IMR-90 (cell line): ENCODE measurements around the gene PPBP. TPM values are rescaled to one million over a fixed set of nuclear protein-coding genes. Genes with fewer than 3 reads are reported as not detected.

Experiments
- ATAC-seq: fragments of 200-7000 bp; cut with Tn5 transposase; 2 replicates; pipeline ENCODE4 v1.9.1; 2020; ENCODE audit warnings: low read depth, mild to moderate bottlenecking, moderate library complexity
- BruUV-seq: library from RNA; stranded (reverse); fragments of 400-500 nt; replicated peaks from 2 replicates; lab custom pipeline; 2021; lab: Mats Ljungman, UMichigan
- CTCF ChIA-PET: fragments of 300-600 bp; formaldehyde crosslinking; extraction: SDS; loops from one replicate; lab custom pipeline; 2021; ENCODE audit warnings: antibody characterized with exemption; lab: Yijun Ruan, JAX
- POLR2A ChIA-PET: fragments of 300-600 bp; sonication (Branson Sonifier 250); formaldehyde crosslinking; loops from one replicate; lab custom pipeline; 2022; ENCODE audit warnings: antibody characterized with exemption; ENCODE audit not compliant: unreplicated experiment; lab: Charles Lee
- DNase-seq: peaks from one replicate; pipeline ENCODE4 v3.0.0; 2013
- H2AFZ ChIP-seq: replicated peaks from 2 replicates; pipeline ENCODE3; 2013; ENCODE audit warnings: low read length, mild to moderate bottlenecking; ENCODE audit not compliant: poor library complexity
- H2AK5ac ChIP-seq: 2 replicates; pipeline ENCODE4 v1.6.1; 2013; ENCODE audit warnings: low read depth, low read length, inconsistent platforms
- H2AK9ac ChIP-seq: replicated peaks from 2 replicates; pipeline ENCODE3; 2013; ENCODE audit warnings: mild to moderate bottlenecking, low read depth, low read length, moderate library complexity; ENCODE audit not compliant: poor library complexity
- H2BK120ac ChIP-seq: 2 replicates; pipeline ENCODE4 v1.6.1; 2013; ENCODE audit warnings: low read depth, low read length, inconsistent platforms
- H2BK15ac ChIP-seq: 3 replicates; pipeline ENCODE4 v1.6.1; 2013; ENCODE audit warnings: low read depth, low read length, inconsistent platforms
- H2BK20ac ChIP-seq: 2 replicates; pipeline ENCODE4 v1.6.1; 2013; ENCODE audit warnings: low read depth, mild to moderate bottlenecking, inconsistent platforms, low read length, moderate library complexity
- H2BK5ac ChIP-seq: 2 replicates; pipeline ENCODE4 v1.6.1; 2013; ENCODE audit warnings: mild to moderate bottlenecking, low read depth, low read length, inconsistent platforms; ENCODE audit not compliant: poor library complexity, severe bottlenecking
- H3K14ac ChIP-seq: replicated peaks from 2 replicates; pipeline ENCODE4 v1.6.1; 2013; ENCODE audit warnings: low read depth, low read length, inconsistent platforms
- H3K18ac ChIP-seq: 2 replicates; pipeline ENCODE4 v1.6.1; 2013; ENCODE audit warnings: low read depth, low read length, control low read depth
- H3K23ac ChIP-seq: 2 replicates; pipeline ENCODE4 v1.6.1; 2013; ENCODE audit warnings: low read depth, low read length, inconsistent platforms
- H3K27ac ChIP-seq: 2 replicates; pipeline ENCODE4 v1.5.1; 2013; ENCODE audit warnings: mild to moderate bottlenecking, control low read depth, low read length; ENCODE audit not compliant: insufficient read depth
- H3K27me3 ChIP-seq: 2 replicates; pipeline ENCODE4 v1.6.1; 2013; ENCODE audit warnings: low read length; ENCODE audit not compliant: control insufficient read depth, insufficient read depth
- H3K36me3 ChIP-seq: 2 replicates; pipeline ENCODE4 v1.6.1; 2013; ENCODE audit warnings: low read length, mixed read lengths; ENCODE audit not compliant: control insufficient read depth, insufficient read depth
- H3K4ac ChIP-seq: 2 replicates; pipeline ENCODE4 v1.6.1; 2013; ENCODE audit warnings: low read depth, low read length, inconsistent platforms
- H3K4me1 ChIP-seq: 2 replicates; pipeline ENCODE4 v1.6.1; 2013; ENCODE audit warnings: low read length, mixed read lengths; ENCODE audit not compliant: control insufficient read depth, insufficient read depth
- H3K4me2 ChIP-seq: 2 replicates; pipeline ENCODE4 v1.6.1; 2013; ENCODE audit warnings: low read depth, mild to moderate bottlenecking, control low read depth, low read length, moderate library complexity
- H3K4me3 ChIP-seq: 2 replicates; pipeline ENCODE4 v1.5.1; 2013; ENCODE audit warnings: low read depth, mild to moderate bottlenecking, control low read depth, low read length, moderate library complexity; ENCODE audit not compliant: insufficient read depth
- H3K56ac ChIP-seq: 2 replicates; pipeline ENCODE4 v1.6.1; 2013; ENCODE audit warnings: low read length, inconsistent platforms; ENCODE audit not compliant: insufficient read depth; ENCODE audit errors: extremely low read depth
- H3K79me1 ChIP-seq, 2 experiments: 2 replicates each; pipeline ENCODE4 v1.6.1; 2013; ENCODE audit warnings: low read length in 2 of 2, inconsistent platforms in 1 of 2, low read depth in 1 of 2
- H3K9ac ChIP-seq: 2 replicates; pipeline ENCODE4 v1.6.1; 2013; ENCODE audit warnings: low read depth, low read length, control low read depth
- H3K9me1 ChIP-seq: 2 replicates; pipeline ENCODE4 v1.6.1; 2013; ENCODE audit warnings: low read length, inconsistent platforms; ENCODE audit not compliant: insufficient read depth
- H3K9me3 ChIP-seq: 2 replicates; pipeline ENCODE4 v1.6.1; 2013; ENCODE audit warnings: low read length; ENCODE audit not compliant: control insufficient read depth, insufficient read depth
- H4K20me1 ChIP-seq: 2 replicates; pipeline ENCODE4 v1.6.1; 2013; ENCODE audit warnings: low read length, inconsistent platforms; ENCODE audit not compliant: insufficient read depth
- H4K5ac ChIP-seq: 2 replicates; pipeline ENCODE4 v1.6.1; 2013; ENCODE audit warnings: mild to moderate bottlenecking, low read depth, low read length, control low read depth
- H4K8ac ChIP-seq, 2 experiments: 2 replicates each; pipeline ENCODE4 v1.6.1; 2013; ENCODE audit warnings: low read depth in 2 of 2, low read length in 2 of 2, control low read depth in 1 of 2, inconsistent platforms in 1 of 2
- H4K91ac ChIP-seq: 2 replicates; pipeline ENCODE4 v1.6.1; 2013; ENCODE audit warnings: low read depth, low read length, inconsistent platforms; ENCODE audit not compliant: insufficient read depth
- MXI1 ChIP-seq: IDR thresholded peaks from 2 replicates; pipeline ENCODE4 v1.6.1; 2012; ENCODE audit warnings: low read depth, mild to moderate bottlenecking, low read length, moderate library complexity, borderline replicate concordance
- WGBS, 2 experiments: methylation state at CpG; one replicate each; pipeline versions ENCODE4 v1.1.5 to v1.1.7; 2013; ENCODE audit warnings: missing lambda C conversion rate in 2 of 2; ENCODE audit not compliant: insufficient read length in 1 of 2; ENCODE audit errors: extremely low coverage in 2 of 2; 5-methylcytosine and 5-hydroxymethylcytosine counted together
- dilution Hi-C: fragments of 300-500 bp; cut with HindIII; formaldehyde crosslinking; loops from one replicate; pipeline ENCODE4 v1.14.3; 2018; ENCODE audit warnings: low sequenced_read_pairs; ENCODE audit not compliant: unreplicated experiment
- in situ Hi-C: fragments of 300-500 bp; cut with MboI; formaldehyde crosslinking; loops from 3 replicates; pipeline ENCODE4 v1.14.3; 2019; ENCODE audit warnings: low sequenced_read_pairs, inconsistent platforms, mixed read lengths
- intact Hi-C: fragments of 100-400 bp; cut with micrococcal nuclease; formaldehyde crosslinking; loops from 2 replicates; pipeline ENCODE4 v1.10.0; 2022
- polyA plus RNA-seq, 3 experiments: library from polyadenylated mRNA; depleted of rRNA; stranded (reverse); fragments of >200 nt; gene quantifications; 2 replicates each; pipeline ENCODE4 v1.2.3, GENCODE V29; 2012; ENCODE audit warnings: low replicate concordance in 1 of 3
- total RNA-seq: library from RNA; depleted of rRNA; stranded (reverse); fragments of >200 nt; gene quantifications from 2 replicates; pipeline ENCODE4 v1.2.3, GENCODE V29; 2012
- TF ChIP-seq, protein P1 (sequence below): fragments of 150-350 bp; IDR thresholded peaks from 2 replicates; pipeline ENCODE4 v1.6.1; 2016; ENCODE audit warnings: low read depth, mild to moderate bottlenecking, low read length, moderate library complexity, borderline replicate concordance

Gene PPBP
- total and polyA plus RNA-seq, 2 of the 4 experiments (the other 2 are of a cell fraction) = not detected

DNA sequence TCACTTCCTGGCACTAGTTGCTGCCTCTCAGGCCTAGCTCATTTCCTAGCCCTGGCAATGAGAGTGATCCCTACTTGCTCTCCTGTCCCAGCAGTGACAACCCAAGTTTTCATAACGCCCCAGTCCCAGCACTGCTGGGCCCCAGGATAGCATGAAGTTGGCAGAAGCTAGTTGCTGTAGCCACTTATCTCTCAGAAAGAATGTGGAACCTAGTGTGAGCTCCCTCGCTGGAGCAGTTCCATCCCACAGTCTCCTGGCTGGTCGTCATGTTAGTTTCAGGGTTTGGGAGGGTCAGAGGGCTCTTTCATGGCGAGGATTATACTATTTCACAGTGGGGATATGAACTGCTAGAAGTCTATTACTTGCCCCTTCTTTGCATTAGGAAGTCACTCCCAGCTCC, 11.3 kb downstream of the PPBP start:
- DNase-seq = peak; percentile 13
- no TSS peak for BruUV-seq
- H4K20me1 ChIP-seq = no peaks in the 10 kb centered on the region

More for the DNA sequence above, 11.3 kb downstream of the PPBP start:
- Histone ChIP-seq H3K9me3 (0 out of 2 replicates have a peak, but pooled peaks cover 2% of the 10 kb centered on the region), H2BK5ac (no peak overlapping the region), H2BK15ac (peak overlapping the region; percentile 23; the same call in 1 of the 3 replicates), H2BK20ac (no peak overlapping the region), H3K9ac (no peak overlapping the region), H3K4me2 (no peak overlapping the region), H2AK9ac (no peak overlapping the region), H4K91ac (no peak overlapping the region), H3K18ac (no peak overlapping the region), H3K79me1 (no peaks in the 10 kb centered on the region), H2AFZ (peak overlapping the region; percentile 1), H3K4me3 (no peak overlapping the region), H3K14ac (0 out of 2 replicates have a peak overlapping the region, but pooled peaks have one; percentile 15), H3K9me1 (peaks cover 2% of the 10 kb centered on the region), H3K4ac (no peak overlapping the region), H2BK120ac (no peak overlapping the region), H3K36me3 (no peaks in the 10 kb centered on the region), H3K27me3 (no peaks in the 10 kb centered on the region), H2AK5ac (no peak overlapping the region), H4K8ac (no peak overlapping the region), H3K23ac (no peak overlapping the region), H3K27ac (no peak overlapping the region), H4K5ac (no peak overlapping the region), H3K4me1 (peaks cover 8% of the 10 kb centered on the region), H3K56ac (no peak overlapping the region)
- intact Hi-C loops (no loop called here), dilution Hi-C loops (no loop called here), in situ Hi-C loops (no loop called here)
- TF ChIP-seq MXI1 = no peak
- TF ChIP-seq, protein P1, sequence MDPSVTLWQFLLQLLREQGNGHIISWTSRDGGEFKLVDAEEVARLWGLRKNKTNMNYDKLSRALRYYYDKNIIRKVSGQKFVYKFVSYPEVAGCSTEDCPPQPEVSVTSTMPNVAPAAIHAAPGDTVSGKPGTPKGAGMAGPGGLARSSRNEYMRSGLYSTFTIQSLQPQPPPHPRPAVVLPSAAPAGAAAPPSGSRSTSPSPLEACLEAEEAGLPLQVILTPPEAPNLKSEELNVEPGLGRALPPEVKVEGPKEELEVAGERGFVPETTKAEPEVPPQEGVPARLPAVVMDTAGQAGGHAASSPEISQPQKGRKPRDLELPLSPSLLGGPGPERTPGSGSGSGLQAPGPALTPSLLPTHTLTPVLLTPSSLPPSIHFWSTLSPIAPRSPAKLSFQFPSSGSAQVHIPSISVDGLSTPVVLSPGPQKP = no peak
- ATAC-seq = 0 out of 2 replicates have a peak, but pooled peaks have one; percentile 10
- 60% methylated on average over 1 of the region's 4 CpGs; no CpG with 5 or more reads in 1 of the 2 experiments for WGBS, 2 experiments
- POLR2A ChIA-PET = no interaction called here
- CTCF ChIA-PET = interaction anchor here (1.0 kb wide), 1 partner anchor 315 kb away, joined by 4 read pairs; no protein-coding TSS in a partner anchor
